MCF 10A (cell line): Measurements from ENCODE around the gene PCP4L1. TPM values are rescaled to one million over a fixed set of nuclear protein-coding genes. Genes with fewer than 3 reads are reported as not detected.

Source experiments
- BruUV-seq: library from RNA; stranded (reverse); fragments of 400-500 nt; replicated peaks from 2 replicates; lab custom pipeline; 2021; lab: Mats Ljungman, UMichigan
- CTCF ChIA-PET: fragments of 300-600 bp; sonication (Branson Sonifier 250); formaldehyde crosslinking; extraction: SDS; loops from one replicate; lab custom pipeline; 2021; ENCODE audit warnings: antibody characterized with exemption, inconsistent platforms; lab: Yijun Ruan, JAX
- POLR2A ChIA-PET: fragments of 300-600, 350-650 bp; sonication (Branson Sonifier 250); formaldehyde crosslinking; extraction: SDS; loops from one replicate; lab custom pipeline; 2020; ENCODE audit warnings: antibody characterized with exemption, inconsistent platforms; lab: Yijun Ruan, JAX
- DNase-seq: peaks from one replicate; pipeline ENCODE4 v3.0.0-alpha.2; 2018; ENCODE audit not compliant: unreplicated experiment
- H3K27ac Mint-ChIP-seq: one replicate; pipeline ENCODE4 v1.8.0; 2022; ENCODE audit warnings: mild to moderate bottlenecking, low read depth, mixed read lengths; ENCODE audit not compliant: unreplicated experiment
- H3K27me3 Mint-ChIP-seq: one replicate; pipeline ENCODE4 v1.8.0; 2022; ENCODE audit warnings: mixed read lengths; ENCODE audit not compliant: insufficient read depth, unreplicated experiment
- H3K36me3 Mint-ChIP-seq: one replicate; pipeline ENCODE4 v1.8.0; 2022; ENCODE audit warnings: mild to moderate bottlenecking, moderate library complexity, mixed read lengths; ENCODE audit not compliant: insufficient read depth, unreplicated experiment
- H3K4me1 Mint-ChIP-seq: one replicate; pipeline ENCODE4 v1.8.0; 2022; ENCODE audit warnings: mixed read lengths; ENCODE audit not compliant: insufficient read depth, unreplicated experiment
- H3K4me3 Mint-ChIP-seq: one replicate; pipeline ENCODE4 v1.8.0; 2022; ENCODE audit warnings: mild to moderate bottlenecking, moderate library complexity, mixed read lengths; ENCODE audit not compliant: unreplicated experiment
- H3K9me3 Mint-ChIP-seq: one replicate; pipeline ENCODE4 v1.8.0; 2022; ENCODE audit warnings: mixed read lengths; ENCODE audit not compliant: unreplicated experiment
- CTCF ChIP-seq: fragments of 200-600 bp; IDR thresholded peaks from one replicate; pipeline ENCODE4 v1.8.0; 2022; ENCODE audit warnings: antibody characterized with exemption, mild to moderate bottlenecking; ENCODE audit not compliant: unreplicated experiment
- intact Hi-C: fragments of 100-400 bp; cut with micrococcal nuclease; formaldehyde crosslinking; loops from 2 replicates; pipeline ENCODE4 v1.14.1; 2022
- total RNA-seq: library from RNA; stranded (reverse); gene quantifications from 2 replicates; pipeline ENCODE4 v1.2.3, GENCODE V29; 2022

PCP4L1 gene
- total RNA-seq, 1 experiment from 2014 or later, result not detected

DNA sequence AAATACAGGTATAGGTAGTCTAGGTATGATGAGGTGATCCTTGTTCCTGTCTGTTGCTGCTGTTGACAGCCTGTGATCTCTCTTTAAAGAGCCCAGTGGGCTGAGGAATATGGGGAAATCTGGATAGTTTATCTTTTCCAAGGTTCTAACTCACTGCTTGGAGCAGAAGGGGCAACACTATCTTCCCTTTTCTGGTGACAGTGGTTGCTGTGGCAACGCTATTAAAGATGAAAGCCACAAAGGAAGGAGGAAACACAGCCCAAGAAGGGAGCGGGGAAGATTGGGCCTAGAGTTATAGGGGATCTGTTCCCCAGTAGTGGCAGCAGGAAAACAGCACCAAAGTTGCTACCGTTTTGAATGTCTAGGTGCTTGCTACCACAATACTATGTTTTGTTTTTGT lies 8.8 kb downstream of the PCP4L1 start:
- H3K27ac Mint-ChIP-seq, result no peak overlapping the region
- no peak overlapping the region for H3K4me3 Mint-ChIP-seq
- intact Hi-C loops, result no loop called here
- BruUV-seq, result no TSS peak
- POLR2A ChIA-PET, result interaction anchor here (1.0 kb wide), 1 partner anchor 47 kb away, joined by 3 read pairs; the partner anchor contains the start of gene SDHC
- no peaks in the 10 kb centered on the region for H3K4me1 Mint-ChIP-seq
- no peaks in the 10 kb centered on the region for H3K36me3 Mint-ChIP-seq
- H3K9me3 Mint-ChIP-seq, result no peaks in the 10 kb centered on the region
- peaks cover 5% of the 10 kb centered on the region for H3K27me3 Mint-ChIP-seq
- CTCF ChIA-PET, result interaction anchor here (0.7 to 2.2 kb wide), 4 partner anchors 18 to 37 kb away, joined by 3 to 10 read pairs (median 3); no protein-coding TSS in a partner anchor
- no peak for TF ChIP-seq CTCF
- no peak for DNase-seq

DNA sequence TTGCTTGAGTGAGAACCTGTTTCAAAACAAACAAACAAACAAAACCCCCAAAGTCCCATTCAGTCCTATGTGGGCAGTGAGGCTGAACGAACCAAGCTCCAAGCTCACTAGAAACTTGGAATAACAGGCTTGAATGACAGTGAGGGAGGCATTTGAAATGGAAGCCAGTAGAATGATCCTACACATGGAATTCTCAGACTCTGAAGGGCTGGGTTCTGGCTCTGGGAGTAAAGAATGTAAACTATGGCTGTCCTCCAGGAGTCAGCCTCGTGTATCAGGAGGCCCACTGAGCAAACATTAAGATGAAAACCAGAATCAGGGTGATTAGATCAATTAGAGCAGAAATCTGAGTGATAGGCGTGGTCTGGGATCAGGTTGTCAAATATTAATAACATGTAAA lies 14.9 kb downstream of the PCP4L1 start:
- ChIA-PET CTCF (interaction anchor here (0.5 to 3.6 kb wide), 3 partner anchors 18 to 761 kb away, joined by 3 to 17 read pairs (median 12); partner anchors contain the start of gene TOMM40L), POLR2A (interaction anchor here (1.2 to 2.9 kb wide), 2 partner anchors 13 to 71 kb away, joined by 4 to 7 read pairs; partner anchors contain the start of gene NDUFS2)

GRCh38 chr1:161274874-161275273 lies 16.3 kb downstream of the PCP4L1 start:
- ChIA-PET POLR2A (no interaction called here), CTCF (interaction anchor here (0.6 to 1.7 kb wide), 4 partner anchors 9 to 108 kb away, joined by 3 to 13 read pairs (median 10); partner anchors contain the start of gene TOMM40L)
- intact Hi-C loops, result loop anchor here (5.0 kb wide), 1 partner anchor 33 kb away; no protein-coding TSS in a partner anchor
- BruUV-seq, result no TSS peak
- Mint-ChIP-seq H3K9me3 (no peaks in the 10 kb centered on the region), H3K4me1 (no peaks in the 10 kb centered on the region), H3K27ac (no peak overlapping the region), H3K27me3 (peaks cover 58% of the 10 kb centered on the region), H3K4me3 (no peak overlapping the region), H3K36me3 (no peaks in the 10 kb centered on the region)
- no peak for DNase-seq
- no peak for TF ChIP-seq CTCF

More for the DNA sequence above, 14.9 kb downstream of the PCP4L1 start:
- BruUV-seq, result no TSS peak
- Mint-ChIP-seq H3K4me1 (no peaks in the 10 kb centered on the region), H3K27me3 (peaks cover 43% of the 10 kb centered on the region), H3K36me3 (no peaks in the 10 kb centered on the region), H3K4me3 (no peak overlapping the region), H3K27ac (no peak overlapping the region), H3K9me3 (no peaks in the 10 kb centered on the region)
- no peak for DNase-seq
- intact Hi-C loops, result no loop called here
- TF ChIP-seq CTCF, result no peak

GRCh38 chr1:161282991-161283390 lies 24.4 kb downstream of the PCP4L1 start:
- Mint-ChIP-seq H3K4me3 (no peak overlapping the region), H3K27me3 (peaks cover 82% of the 10 kb centered on the region), H3K9me3 (no peaks in the 10 kb centered on the region), H3K36me3 (no peaks in the 10 kb centered on the region), H3K4me1 (no peaks in the 10 kb centered on the region), H3K27ac (no peak overlapping the region)
- TF ChIP-seq CTCF, result no peak
- ChIA-PET CTCF (interaction anchor here (0.6 to 2.6 kb wide), 8 partner anchors 9 to 91 kb away, joined by 3 to 31 read pairs (median 4); partner anchors contain the start of gene TOMM40L), POLR2A (interaction anchor here (0.7 kb wide), 1 partner anchor 57 kb away, joined by 3 read pairs; no protein-coding TSS in a partner anchor)
- no TSS peak for BruUV-seq
- intact Hi-C loops, result no loop called here
- no peak for DNase-seq
